Ovary (tissue), 3 donors: ENCODE measurements around the gene LGR6.

Source experiments
- POLR2A ChIP-seq: fragments of 450-650 bp; IDR thresholded peaks from one replicate; pipeline ENCODE4 v1.6.1; 2017; ENCODE audit warnings: antibody characterized with exemption, mild to moderate bottlenecking, moderate library complexity
- TF ChIP-seq, protein P1 (sequence below), 3 donors: fragments of 450-650 bp in 2 of 3; fragments of 200-600 bp in 1 of 3; IDR thresholded peaks; one replicate each; pipeline versions ENCODE4 v1.5.1 to v1.8.0; 2016 to 2022; ENCODE audit warnings: antibody characterized with exemption in 3 of 3, mild to moderate bottlenecking in 1 of 3
- donor health status: DM: no; HTN: no; CAD: no.

DNA sequence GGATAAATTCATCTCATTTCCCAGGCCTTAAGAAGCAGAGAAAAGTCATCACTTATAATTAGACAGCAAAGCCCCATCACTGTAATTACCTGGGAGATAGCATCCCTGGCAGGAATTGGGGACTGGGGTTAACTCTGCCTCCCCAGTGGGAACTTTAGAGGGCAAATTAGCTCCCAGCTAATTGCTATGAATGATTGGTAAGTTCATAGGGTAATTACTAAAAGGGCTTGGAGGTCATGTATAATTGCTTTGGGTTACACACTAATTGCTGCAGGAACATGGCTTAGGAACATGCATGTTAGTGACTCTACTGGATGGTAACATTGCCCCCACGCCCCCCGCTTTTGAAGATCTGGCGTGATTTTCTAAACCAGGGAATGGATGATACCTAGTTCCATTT, 83.3 kb downstream of the LGR6 start:
- TF ChIP-seq, protein P1, sequence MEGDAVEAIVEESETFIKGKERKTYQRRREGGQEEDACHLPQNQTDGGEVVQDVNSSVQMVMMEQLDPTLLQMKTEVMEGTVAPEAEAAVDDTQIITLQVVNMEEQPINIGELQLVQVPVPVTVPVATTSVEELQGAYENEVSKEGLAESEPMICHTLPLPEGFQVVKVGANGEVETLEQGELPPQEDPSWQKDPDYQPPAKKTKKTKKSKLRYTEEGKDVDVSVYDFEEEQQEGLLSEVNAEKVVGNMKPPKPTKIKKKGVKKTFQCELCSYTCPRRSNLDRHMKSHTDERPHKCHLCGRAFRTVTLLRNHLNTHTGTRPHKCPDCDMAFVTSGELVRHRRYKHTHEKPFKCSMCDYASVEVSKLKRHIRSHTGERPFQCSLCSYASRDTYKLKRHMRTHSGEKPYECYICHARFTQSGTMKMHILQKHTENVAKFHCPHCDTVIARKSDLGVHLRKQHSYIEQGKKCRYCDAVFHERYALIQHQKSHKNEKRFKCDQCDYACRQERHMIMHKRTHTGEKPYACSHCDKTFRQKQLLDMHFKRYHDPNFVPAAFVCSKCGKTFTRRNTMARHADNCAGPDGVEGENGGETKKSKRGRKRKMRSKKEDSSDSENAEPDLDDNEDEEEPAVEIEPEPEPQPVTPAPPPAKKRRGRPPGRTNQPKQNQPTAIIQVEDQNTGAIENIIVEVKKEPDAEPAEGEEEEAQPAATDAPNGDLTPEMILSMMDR (IDR thresholded peaks at IDR 0.05): no peak
- no peak for TF ChIP-seq POLR2A
